ENCODE data around the gene CWC25. TPM values are rescaled to one million over a fixed set of nuclear protein-coding genes. Genes with fewer than 3 reads are reported as not detected.
A peak's percentile ranks its signal among the peaks of the same experiment; 100 is the strongest.

The CWC25 gene
- total and polyA plus RNA-seq, 9 of the 15 experiments (the other 6 are each of a cell fraction or from before 2014, with no cell fraction given) = 16.5 to 27.4 (median 23.0) TPM

GRCh38 chr17:38870259-38871165, 45.4 kb upstream of the CWC25 start (continued):
- TF ChIP-seq MAFG (tag; conservative IDR thresholded peaks at IDR 0.05) (no peak), BRF1 (IDR thresholded peaks at IDR 0.05; ENCODE audit: borderline replicate concordance, extremely low read depth, insufficient read length) (no peak), NR2C2 (CRISPR knock-in tag; IDR thresholded peaks at IDR 0.05) (peak; percentile 31; the same call in 1 of the 2 replicates), NR2C2 (tag; IDR thresholded peaks at IDR 0.05) (no peak), ZBTB33 (CRISPR knock-in tag; IDR thresholded peaks at IDR 0.05) (no peak), HEY1 (CRISPR knock-in tag; IDR thresholded peaks at IDR 0.05; ENCODE audit: borderline replicate concordance) (no peak), CBFB (CRISPR knock-in tag; IDR thresholded peaks at IDR 0.05) (no peak), FIP1L1 (IDR thresholded peaks at IDR 0.05; ENCODE audit: low read depth, low read length, poor library complexity, severe bottlenecking) (peak; percentile 54), TSC22D4 (tag; IDR thresholded peaks at IDR 0.05) (no peak), TBL1XR1 (IDR thresholded peaks at IDR 0.05; ENCODE audit: low read length in 2 of 2) (no peak), CBX8 (IDR thresholded peaks at IDR 0.05; ENCODE audit: borderline replicate concordance, extremely low read depth, low read depth, low read length, poor library complexity, severe bottlenecking) (no peak), ARID1B (IDR thresholded peaks at IDR 0.05) (peak; percentile 32; the same call in 1 of the 2 replicates), ZNF280B (CRISPR knock-in tag; IDR thresholded peaks at IDR 0.05) (no peak), ZNF583 (CRISPR knock-in tag; IDR thresholded peaks at IDR 0.05) (no peak), ZBTB26 (CRISPR knock-in tag; IDR thresholded peaks at IDR 0.05) (no peak), ZBTB17 (CRISPR knock-in tag; IDR thresholded peaks at IDR 0.05) (no peak), PHF20 (IDR thresholded peaks at IDR 0.05; ENCODE audit: partially characterized antibody) (no peak)
- TF ChIP-seq, protein P1, sequence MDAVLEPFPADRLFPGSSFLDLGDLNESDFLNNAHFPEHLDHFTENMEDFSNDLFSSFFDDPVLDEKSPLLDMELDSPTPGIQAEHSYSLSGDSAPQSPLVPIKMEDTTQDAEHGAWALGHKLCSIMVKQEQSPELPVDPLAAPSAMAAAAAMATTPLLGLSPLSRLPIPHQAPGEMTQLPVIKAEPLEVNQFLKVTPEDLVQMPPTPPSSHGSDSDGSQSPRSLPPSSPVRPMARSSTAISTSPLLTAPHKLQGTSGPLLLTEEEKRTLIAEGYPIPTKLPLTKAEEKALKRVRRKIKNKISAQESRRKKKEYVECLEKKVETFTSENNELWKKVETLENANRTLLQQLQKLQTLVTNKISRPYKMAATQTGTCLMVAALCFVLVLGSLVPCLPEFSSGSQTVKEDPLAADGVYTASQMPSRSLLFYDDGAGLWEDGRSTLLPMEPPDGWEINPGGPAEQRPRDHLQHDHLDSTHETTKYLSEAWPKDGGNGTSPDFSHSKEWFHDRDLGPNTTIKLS (IDR thresholded peaks at IDR 0.05; ENCODE audit: borderline replicate concordance, low read depth) = peak; percentile 60; the same call in 1 of the 2 replicates
- TF ChIP-seq, protein P2, sequence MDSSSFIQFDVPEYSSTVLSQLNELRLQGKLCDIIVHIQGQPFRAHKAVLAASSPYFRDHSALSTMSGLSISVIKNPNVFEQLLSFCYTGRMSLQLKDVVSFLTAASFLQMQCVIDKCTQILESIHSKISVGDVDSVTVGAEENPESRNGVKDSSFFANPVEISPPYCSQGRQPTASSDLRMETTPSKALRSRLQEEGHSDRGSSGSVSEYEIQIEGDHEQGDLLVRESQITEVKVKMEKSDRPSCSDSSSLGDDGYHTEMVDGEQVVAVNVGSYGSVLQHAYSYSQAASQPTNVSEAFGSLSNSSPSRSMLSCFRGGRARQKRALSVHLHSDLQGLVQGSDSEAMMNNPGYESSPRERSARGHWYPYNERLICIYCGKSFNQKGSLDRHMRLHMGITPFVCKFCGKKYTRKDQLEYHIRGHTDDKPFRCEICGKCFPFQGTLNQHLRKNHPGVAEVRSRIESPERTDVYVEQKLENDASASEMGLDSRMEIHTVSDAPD (CRISPR knock-in tag; IDR thresholded peaks at IDR 0.05) = no peak

Data from K562 (cell line).